Fibroblast of pulmonary artery (primary cell): ENCODE data around the gene TOMM40.

Source experiments
- DNase-seq: peaks from one replicate; pipeline ENCODE4 v3.0.0-alpha.2; 2010; ENCODE audit warnings: low read depth
- H3K4me3 ChIP-seq: replicated peaks from 2 replicates; pipeline ENCODE4 v1.5.1; 2011; ENCODE audit warnings: low read depth, mild to moderate bottlenecking, control low read depth, low read length, moderate library complexity
- TF ChIP-seq, protein P1 (sequence below): IDR thresholded peaks from 2 replicates; pipeline ENCODE4 v1.5.1; 2011; ENCODE audit warnings: mild to moderate bottlenecking, control low read depth, low read length, inconsistent platforms; ENCODE audit errors: missing control alignments

TOMM40 gene

DNA sequence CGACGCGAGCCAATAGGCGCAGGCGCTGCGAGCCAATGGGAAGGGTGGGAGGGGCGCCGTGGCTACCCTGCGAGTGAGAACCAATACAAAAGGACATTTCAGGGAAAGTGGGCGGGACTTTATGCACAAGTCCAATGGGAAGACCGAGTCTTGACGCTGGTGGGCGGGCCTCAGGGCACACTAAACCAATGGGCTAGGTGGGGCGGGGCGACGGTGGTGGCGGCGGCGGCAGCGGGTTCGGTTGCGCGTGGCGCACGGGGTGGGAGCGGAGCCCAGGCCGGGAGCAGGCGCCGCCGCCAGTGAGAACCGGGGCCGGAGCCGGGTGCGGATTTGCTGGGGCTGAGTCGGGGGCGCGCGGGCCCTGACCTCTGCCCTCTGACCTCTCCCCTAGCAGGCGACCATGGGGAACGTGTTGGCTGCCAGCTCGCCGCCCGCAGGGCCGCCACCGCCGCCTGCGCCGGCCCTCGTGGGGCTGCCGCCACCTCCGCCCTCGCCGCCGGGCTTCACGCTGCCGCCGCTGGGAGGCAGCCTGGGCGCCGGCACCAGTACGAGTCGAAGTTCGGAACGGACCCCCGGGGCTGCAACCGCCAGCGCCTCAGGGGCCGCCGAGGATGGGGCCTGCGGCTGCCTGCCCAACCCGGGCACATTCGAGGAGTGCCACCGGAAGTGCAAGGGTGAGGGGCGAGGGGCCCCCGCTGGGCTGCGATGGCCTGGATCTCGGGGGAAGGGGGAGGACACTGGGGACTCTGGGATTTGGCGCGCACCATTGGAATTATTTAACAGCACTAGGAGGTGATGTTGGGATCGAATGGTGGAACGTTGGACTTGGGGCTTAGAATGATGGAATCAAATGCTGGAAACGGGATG, at the start of gene TOMM40:
TOMM40 (plus strand) TSS at position 239 of the 867 bp plus-strand sequence; CDS start at position 401, 162 bp downstream.
- peak within 1 kb of the TSS; percentile 80 for H3K4me3 ChIP-seq
- peak; percentile 100 for DNase-seq
- TF ChIP-seq, protein P1, sequence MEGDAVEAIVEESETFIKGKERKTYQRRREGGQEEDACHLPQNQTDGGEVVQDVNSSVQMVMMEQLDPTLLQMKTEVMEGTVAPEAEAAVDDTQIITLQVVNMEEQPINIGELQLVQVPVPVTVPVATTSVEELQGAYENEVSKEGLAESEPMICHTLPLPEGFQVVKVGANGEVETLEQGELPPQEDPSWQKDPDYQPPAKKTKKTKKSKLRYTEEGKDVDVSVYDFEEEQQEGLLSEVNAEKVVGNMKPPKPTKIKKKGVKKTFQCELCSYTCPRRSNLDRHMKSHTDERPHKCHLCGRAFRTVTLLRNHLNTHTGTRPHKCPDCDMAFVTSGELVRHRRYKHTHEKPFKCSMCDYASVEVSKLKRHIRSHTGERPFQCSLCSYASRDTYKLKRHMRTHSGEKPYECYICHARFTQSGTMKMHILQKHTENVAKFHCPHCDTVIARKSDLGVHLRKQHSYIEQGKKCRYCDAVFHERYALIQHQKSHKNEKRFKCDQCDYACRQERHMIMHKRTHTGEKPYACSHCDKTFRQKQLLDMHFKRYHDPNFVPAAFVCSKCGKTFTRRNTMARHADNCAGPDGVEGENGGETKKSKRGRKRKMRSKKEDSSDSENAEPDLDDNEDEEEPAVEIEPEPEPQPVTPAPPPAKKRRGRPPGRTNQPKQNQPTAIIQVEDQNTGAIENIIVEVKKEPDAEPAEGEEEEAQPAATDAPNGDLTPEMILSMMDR: no peak

DNA sequence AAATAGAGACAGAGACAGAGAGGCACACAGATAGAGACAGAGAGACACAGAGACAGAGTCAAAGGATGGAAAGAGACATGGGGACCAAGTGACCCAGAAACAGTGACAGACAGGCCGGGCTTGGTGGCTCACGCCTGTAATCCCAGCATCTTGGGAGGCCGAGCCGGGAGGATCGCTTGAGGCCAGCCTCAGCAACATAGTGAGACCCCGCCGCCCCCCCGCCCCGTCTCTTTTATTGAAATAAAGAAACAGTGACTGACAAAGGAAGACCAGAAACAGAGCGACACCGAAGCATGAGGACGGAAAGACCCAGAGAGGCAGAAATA, 45.8 kb upstream of the TOMM40 start:
- TF ChIP-seq, protein P1: no peak
- H3K4me3 ChIP-seq: peak overlapping the region; percentile 61
- no peak for DNase-seq

DNA sequence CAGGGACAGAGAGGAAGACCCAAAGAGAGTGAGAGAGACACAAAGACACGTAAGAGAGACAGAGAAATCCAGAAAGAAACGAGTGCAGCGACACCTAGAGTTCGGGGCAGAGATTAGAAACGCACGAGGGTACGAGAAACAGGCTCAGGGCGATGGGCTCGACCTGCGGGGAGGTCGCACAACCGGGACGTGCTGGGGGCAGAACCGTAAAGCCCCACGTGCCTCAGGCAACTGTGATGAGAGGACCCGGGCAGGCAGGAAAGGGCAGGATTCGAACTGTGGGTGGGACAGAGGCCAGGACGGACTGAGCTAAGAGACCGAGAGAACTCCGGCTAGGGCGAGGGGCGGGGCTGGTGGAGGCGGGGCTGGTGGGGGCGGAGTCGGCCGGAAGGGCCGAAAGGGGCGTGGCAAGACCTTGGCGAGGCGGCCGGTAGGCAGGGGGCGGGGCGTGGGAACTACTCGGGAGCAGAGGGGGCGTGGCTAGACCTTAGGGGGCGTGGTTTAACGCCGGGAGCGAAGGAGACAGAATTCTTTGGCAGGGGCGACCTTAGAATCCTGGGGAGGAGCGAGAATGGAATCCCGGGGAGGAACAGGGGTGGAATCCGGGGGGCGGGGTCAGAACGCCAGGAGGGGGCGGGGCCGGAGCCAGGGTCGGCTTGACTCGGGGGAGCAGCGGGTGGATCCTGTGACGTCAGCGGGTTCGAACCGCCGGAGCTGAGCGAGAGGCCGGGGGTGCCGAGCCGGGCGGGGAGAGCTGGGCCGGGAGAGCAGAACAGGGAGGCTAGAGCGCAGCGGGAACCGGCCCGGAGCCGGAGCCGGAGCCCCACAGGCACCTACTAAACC, 45.2 kb upstream of the TOMM40 start, which contains the start of gene NECTIN2:
NECTIN2 (plus strand) TSS at position 686 of the 843 bp plus-strand sequence. CDS start 229 bp downstream, outside the sequence.
- peak; percentile 99 for DNase-seq
- peak within 1 kb of the TSS; percentile 97 for H3K4me3 ChIP-seq
- TF ChIP-seq, protein P1: peak; percentile 81

DNA sequence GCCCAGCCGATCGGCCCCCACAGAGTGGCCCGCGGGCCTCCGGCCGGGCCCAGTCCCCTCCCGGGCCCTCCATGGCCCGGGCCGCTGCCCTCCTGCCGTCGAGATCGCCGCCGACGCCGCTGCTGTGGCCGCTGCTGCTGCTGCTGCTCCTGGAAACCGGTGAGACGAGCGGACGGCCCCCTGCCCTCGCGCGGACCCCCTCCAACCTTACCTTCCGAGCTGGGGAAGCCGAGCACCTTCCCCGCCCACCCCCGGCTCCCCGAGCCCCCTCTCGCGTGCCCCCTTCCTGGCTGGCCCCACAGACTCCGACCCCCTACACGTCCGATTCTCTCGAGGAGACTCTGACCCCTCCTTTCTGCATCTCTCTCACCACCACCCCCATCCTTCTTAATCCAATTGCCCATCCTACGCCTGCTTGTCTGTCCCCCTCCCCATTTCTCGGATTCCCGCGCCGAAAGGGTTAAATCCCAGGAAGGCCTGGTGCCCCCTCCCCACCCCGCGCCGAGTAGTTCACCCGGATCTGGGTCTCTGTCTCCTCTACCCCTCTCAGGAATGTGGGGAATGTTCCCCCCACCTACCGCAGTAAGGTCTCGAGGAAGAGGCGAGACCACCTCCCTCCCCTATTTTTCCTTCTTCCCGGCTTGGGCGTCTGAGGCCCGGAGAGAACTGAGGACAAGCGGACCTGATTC, 44.5 kb upstream of the TOMM40 start:
- peak overlapping the region; percentile 97 for H3K4me3 ChIP-seq
- DNase-seq: peak; percentile 35
- TF ChIP-seq, protein P1: no peak

DNA sequence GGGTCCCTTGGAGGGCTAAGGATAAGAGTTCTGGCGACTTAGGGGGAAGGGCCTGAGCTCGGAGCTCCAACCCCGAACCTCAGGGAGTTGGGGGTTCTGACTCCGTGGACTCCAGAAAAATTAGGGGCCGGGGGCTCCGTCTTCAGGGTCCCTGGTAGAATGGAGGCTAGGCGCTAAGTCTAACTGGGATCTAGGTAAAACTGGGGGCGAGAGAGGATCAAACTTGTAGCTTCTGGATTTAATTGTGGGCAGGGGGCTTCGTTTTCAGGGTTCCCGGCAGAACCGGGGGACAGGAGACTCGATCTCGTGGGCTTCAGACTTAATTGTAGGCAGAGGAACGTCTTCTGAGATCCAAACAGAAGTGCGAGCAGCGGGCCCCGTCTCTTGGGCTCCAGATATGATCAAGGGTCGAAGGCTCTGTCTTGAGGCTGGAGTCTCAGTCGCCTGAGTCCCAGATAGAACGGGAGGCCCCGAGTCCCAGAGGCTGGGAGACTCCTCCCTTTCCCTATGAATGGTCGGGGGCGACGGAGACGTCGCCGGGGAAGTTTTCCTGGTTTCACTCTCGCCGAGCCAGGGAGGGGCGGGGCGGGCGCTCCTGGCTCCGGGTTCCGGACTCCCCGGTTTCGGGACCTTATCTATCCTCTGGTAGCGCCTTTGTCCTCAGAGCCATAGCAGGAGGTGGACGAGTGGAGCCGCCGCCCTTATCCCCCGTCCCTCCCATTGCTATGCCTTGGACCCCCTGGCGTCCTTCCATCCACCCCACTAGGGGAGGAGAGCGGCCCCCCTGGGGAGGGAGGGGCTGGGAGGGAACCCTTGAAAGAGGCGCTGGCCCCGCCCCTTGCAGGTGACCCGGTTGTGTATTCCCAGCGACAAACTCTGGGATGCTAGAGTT, 43.7 kb upstream of the TOMM40 start:
- peak overlapping the region; percentile 97 for H3K4me3 ChIP-seq
- DNase-seq: peak; percentile 50
- TF ChIP-seq, protein P1: no peak
